GM12878 (cell line): Measurements from ENCODE around the gene BORCS8. TPM values are rescaled to one million over a fixed set of nuclear protein-coding genes. Genes with fewer than 3 reads are reported as not detected.

Source experiments
- ATAC-seq: fragments of 200-7000 bp; cut with Tn5 transposase; 3 replicates; pipeline ENCODE4 v1.9.1; 2020; ENCODE audit warnings: mild to moderate bottlenecking, moderate library complexity
- BruUV-seq: library from RNA; stranded (reverse); fragments of 400-500 nt; replicated peaks from 2 replicates; lab custom pipeline; 2021; lab: Mats Ljungman, UMichigan
- CTCF ChIA-PET: fragments of 300-600 bp; sonication (Branson Sonifier 250); formaldehyde crosslinking; extraction: SDS; loops from one replicate; lab custom pipeline; 2021; ENCODE audit warnings: inconsistent platforms; lab: Yijun Ruan, JAX
- POLR2A ChIA-PET: fragments of 350-600 bp; formaldehyde crosslinking; extraction: SDS; loops from one replicate; lab custom pipeline; 2021; ENCODE audit warnings: inconsistent platforms; lab: Charles Lee
- RAD21 ChIA-PET: fragments of 300-600 bp; sonication (Branson Sonifier 250); formaldehyde crosslinking; loops from one replicate; lab custom pipeline; 2023; ENCODE audit warnings: antibody characterized with exemption; ENCODE audit not compliant: unreplicated experiment; lab: Charles Lee
- SMC1A ChIA-PET: fragments of 300-600 bp; sonication (Branson Sonifier 250); formaldehyde crosslinking; loops from one replicate; lab custom pipeline; 2023; ENCODE audit not compliant: unreplicated experiment, uncharacterized antibody; lab: Charles Lee
- DNase-seq: peaks from one replicate; pipeline ENCODE4 v3.0.0-alpha.2; 2011; ENCODE audit warnings: low read depth, low spot score
- FAIRE-seq: peaks from 3 replicates; lab custom pipeline; 2011; peaks lifted over from hg19 to GRCh38; lab: Jason Lieb, UNC
- H2AFZ ChIP-seq: 2 replicates; pipeline ENCODE4 v1.6.0; 2011; ENCODE audit warnings: low read depth, low read length, control low read depth; ENCODE audit not compliant: control insufficient read depth
- H3K27ac ChIP-seq: 2 replicates; pipeline ENCODE4 v1.5.1; 2011; ENCODE audit warnings: control low read depth; ENCODE audit not compliant: control insufficient read depth, insufficient read depth
- H3K27me3 ChIP-seq, 2 experiments: replicated peaks in 1 of 2; 2 replicates each; pipeline versions ENCODE4 v1.6.0 to v1.6.1; 2011; ENCODE audit warnings: low read length in 1 of 2; ENCODE audit not compliant: control insufficient read depth in 2 of 2, insufficient read depth in 2 of 2
- H3K36me3 ChIP-seq, 2 experiments: 2 replicates each; pipeline ENCODE4 v1.5.1; 2011; ENCODE audit warnings: low read length in 1 of 2; ENCODE audit not compliant: control insufficient read depth in 2 of 2, insufficient read depth in 2 of 2
- H3K4me1 ChIP-seq: 2 replicates; pipeline ENCODE4 v1.6.1; 2011; ENCODE audit warnings: mild to moderate bottlenecking, low read length, moderate library complexity, mixed read lengths; ENCODE audit not compliant: control insufficient read depth, insufficient read depth
- H3K4me2 ChIP-seq: 2 replicates; pipeline ENCODE4 v1.6.0; 2011; ENCODE audit warnings: control low read depth; ENCODE audit not compliant: control insufficient read depth, insufficient read depth
- H3K4me3 ChIP-seq: fragments of 200-600 bp; sonication (generic); 2 replicates; pipeline ENCODE4 v1.5.1; 2016
- H3K79me2 ChIP-seq: 2 replicates; pipeline ENCODE4 v1.6.0; 2011; ENCODE audit warnings: low read length; ENCODE audit not compliant: control insufficient read depth, insufficient read depth
- H3K9ac ChIP-seq: 2 replicates; pipeline ENCODE4 v1.8.0; 2011; ENCODE audit warnings: low read length, control low read depth, mixed read lengths; ENCODE audit not compliant: control insufficient read depth, insufficient read depth
- H3K9me3 ChIP-seq: replicated peaks from 3 replicates; pipeline ENCODE4 v1.5.1; 2011; ENCODE audit warnings: mild to moderate bottlenecking, low read length; ENCODE audit not compliant: control insufficient read depth, insufficient read depth
- H4K20me1 ChIP-seq: 2 replicates; pipeline ENCODE4 v1.6.0; 2011; ENCODE audit not compliant: control insufficient read depth, insufficient read depth
- BMI1 ChIP-seq: fragments of 450-650 bp; IDR thresholded peaks from 2 replicates; pipeline ENCODE4 v1.6.1; 2016; ENCODE audit warnings: mild to moderate bottlenecking, moderate library complexity, borderline replicate concordance
- DPF2 ChIP-seq: fragments of 450-650 bp; IDR thresholded peaks from 2 replicates; pipeline ENCODE4 v1.6.1; 2017; ENCODE audit warnings: mild to moderate bottlenecking
- FOS ChIP-seq: IDR thresholded peaks from 3 replicates; pipeline ENCODE4 v1.6.1; 2011; ENCODE audit warnings: borderline replicate concordance; ENCODE audit not compliant: insufficient read length; ENCODE audit errors: extremely low read depth
- IKZF1 ChIP-seq: fragments of 450-650 bp; conservative IDR thresholded peaks from 2 replicates; pipeline ENCODE4 v1.6.1; 2017; ENCODE audit warnings: antibody characterized with exemption, mild to moderate bottlenecking
- NR2C1 ChIP-seq: fragments of 450-650 bp; IDR thresholded peaks from 2 replicates; pipeline ENCODE4 v1.6.1; 2017; ENCODE audit warnings: antibody characterized with exemption, mild to moderate bottlenecking, moderate library complexity
- NRF1 ChIP-seq: conservative IDR thresholded peaks from 2 replicates; pipeline ENCODE4 v1.6.1; 2011; ENCODE audit warnings: mild to moderate bottlenecking, low read depth, low read length, improper control_type of control experiment
- RELA ChIP-seq: fragments of 450-650 bp; IDR thresholded peaks from 2 replicates; pipeline ENCODE4 v1.8.0; 2014; ENCODE audit warnings: borderline replicate concordance; ENCODE audit not compliant: partially characterized antibody
- TCF3 ChIP-seq: IDR thresholded peaks from 2 replicates; pipeline ENCODE4 v1.6.1; 2012; ENCODE audit warnings: low read depth, mild to moderate bottlenecking, low read length, borderline replicate concordance; ENCODE audit not compliant: insufficient read depth
- YBX1 ChIP-seq: fragments of 450-650 bp; IDR thresholded peaks from 2 replicates; pipeline ENCODE4 v1.6.1; 2016; ENCODE audit warnings: antibody characterized with exemption
- ZZZ3 ChIP-seq: IDR thresholded peaks from 2 replicates; pipeline ENCODE4 v1.6.1; 2011; ENCODE audit warnings: low read depth; ENCODE audit not compliant: control insufficient read depth, insufficient read length
- WGBS: methylation state at CpG from one replicate; pipeline ENCODE4 v1.1.6; 2016; ENCODE audit warnings: low lambda C conversion rate; ENCODE audit not compliant: insufficient replicate concordance, insufficient coverage; ENCODE audit errors: missing lambda C conversion rate; 5-methylcytosine and 5-hydroxymethylcytosine counted together
- in situ Hi-C: fragments of 300-500 bp; cut with MboI; formaldehyde crosslinking; loops from 9 replicates; pipeline ENCODE4 v1.14.3; 2018; ENCODE audit warnings: mixed read lengths
- intact Hi-C: fragments of 100-400 bp; cut with micrococcal nuclease; formaldehyde crosslinking; loops from one replicate; pipeline ENCODE4 v1.14.2; 2022; ENCODE audit not compliant: unreplicated experiment
- polyA plus RNA-seq, 11 experiments: library from polyadenylated mRNA; depleted of rRNA in 4 of 11; unstranded in 6 of 11; stranded (reverse) in 5 of 11; fragments of >200 nt; fragmentation: Nextera tagmentation in 4 of 11; fragmentation: Illumina TruSeq in 1 of 11; extraction: Ambion mirVana in 4 of 11; extraction: Trizol in 1 of 11; gene quantifications; 1 replicate in 1 of 11; 2 replicates in 10 of 11; pipeline versions ENCODE4 v1.2.1 to v1.2.3, GENCODE V29; 2011 to 2016; ENCODE audit warnings: inconsistent platforms in 2 of 11, missing spikeins in 2 of 11, low read depth in 1 of 11
- total RNA-seq, 4 experiments: library from RNA; depleted of rRNA in 3 of 4; stranded (reverse); fragments of >200 nt in 3 of 4; fragmentation: Illumina TruSeq in 1 of 4; extraction: Trizol in 1 of 4; gene quantifications; 2 replicates each; pipeline versions ENCODE4 v1.2.1 to v1.2.3, GENCODE V29; 2013 to 2021
- TF ChIP-seq, protein P1 (sequence below): fragments of 450-650 bp; conservative IDR thresholded peaks from 2 replicates; pipeline ENCODE4 v1.6.1; 2017; ENCODE audit warnings: mild to moderate bottlenecking, moderate library complexity
- TF ChIP-seq, protein P2 (sequence below): fragments of 450-650 bp; IDR thresholded peaks from 2 replicates; pipeline ENCODE4 v1.6.1; 2017; ENCODE audit warnings: borderline replicate concordance
- TF ChIP-seq, protein P3 (sequence below): IDR thresholded peaks from 2 replicates; pipeline ENCODE4 v1.6.1; 2012; ENCODE audit warnings: low read depth, low read length, improper control_type of control experiment
- TF ChIP-seq, protein P4 (sequence below): fragments of 450-650 bp; IDR thresholded peaks from 2 replicates; pipeline ENCODE4 v1.6.1; 2018; ENCODE audit warnings: mild to moderate bottlenecking, low read depth, moderate library complexity; ENCODE audit not compliant: partially characterized antibody
- TF ChIP-seq, protein P5 (sequence below): IDR thresholded peaks from 2 replicates; pipeline ENCODE4 v1.6.1; 2011; ENCODE audit warnings: borderline replicate concordance, low read depth, mild to moderate bottlenecking, moderate library complexity, low read length; ENCODE audit not compliant: insufficient read depth, poor library complexity, severe bottlenecking

Gene BORCS8
- total and polyA plus RNA-seq, 10 of the 15 experiments (the other 5 are each of a cell fraction or from before 2014, with no cell fraction given), result 3.7 to 40.3 (median 23.4) TPM

DNA sequence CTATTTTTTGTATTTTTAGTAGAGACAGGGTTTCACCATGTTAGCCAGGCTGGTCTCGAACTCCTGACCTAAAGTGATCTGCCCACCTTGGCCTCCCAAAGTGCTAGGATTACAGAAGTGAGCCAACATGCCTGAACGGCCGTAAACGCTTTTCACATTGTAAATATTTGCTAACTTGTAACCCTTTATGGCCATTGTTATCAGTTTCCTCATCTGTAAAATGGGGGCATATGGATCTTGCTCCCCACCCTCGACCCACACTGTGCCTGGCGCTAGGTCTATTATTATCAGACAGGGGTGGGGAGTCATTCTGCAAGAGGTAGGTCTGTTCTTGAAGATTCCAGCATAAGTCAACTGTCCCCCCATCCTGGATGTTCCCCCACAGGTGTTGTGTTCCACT lies 31.7 kb upstream of the BORCS8 start (continued):
- TF ChIP-seq, protein P1, sequence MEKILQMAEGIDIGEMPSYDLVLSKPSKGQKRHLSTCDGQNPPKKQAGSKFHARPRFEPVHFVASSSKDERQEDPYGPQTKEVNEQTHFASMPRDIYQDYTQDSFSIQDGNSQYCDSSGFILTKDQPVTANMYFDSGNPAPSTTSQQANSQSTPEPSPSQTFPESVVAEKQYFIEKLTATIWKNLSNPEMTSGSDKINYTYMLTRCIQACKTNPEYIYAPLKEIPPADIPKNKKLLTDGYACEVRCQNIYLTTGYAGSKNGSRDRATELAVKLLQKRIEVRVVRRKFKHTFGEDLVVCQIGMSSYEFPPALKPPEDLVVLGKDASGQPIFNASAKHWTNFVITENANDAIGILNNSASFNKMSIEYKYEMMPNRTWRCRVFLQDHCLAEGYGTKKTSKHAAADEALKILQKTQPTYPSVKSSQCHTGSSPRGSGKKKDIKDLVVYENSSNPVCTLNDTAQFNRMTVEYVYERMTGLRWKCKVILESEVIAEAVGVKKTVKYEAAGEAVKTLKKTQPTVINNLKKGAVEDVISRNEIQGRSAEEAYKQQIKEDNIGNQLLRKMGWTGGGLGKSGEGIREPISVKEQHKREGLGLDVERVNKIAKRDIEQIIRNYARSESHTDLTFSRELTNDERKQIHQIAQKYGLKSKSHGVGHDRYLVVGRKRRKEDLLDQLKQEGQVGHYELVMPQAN, result no peak
- TF ChIP-seq YBX1, result no peak
- no peak for TF ChIP-seq FOS
- TF ChIP-seq IKZF1, result no peak
- TF ChIP-seq NRF1, result no peak
- TF ChIP-seq ZZZ3, result no peak

DNA sequence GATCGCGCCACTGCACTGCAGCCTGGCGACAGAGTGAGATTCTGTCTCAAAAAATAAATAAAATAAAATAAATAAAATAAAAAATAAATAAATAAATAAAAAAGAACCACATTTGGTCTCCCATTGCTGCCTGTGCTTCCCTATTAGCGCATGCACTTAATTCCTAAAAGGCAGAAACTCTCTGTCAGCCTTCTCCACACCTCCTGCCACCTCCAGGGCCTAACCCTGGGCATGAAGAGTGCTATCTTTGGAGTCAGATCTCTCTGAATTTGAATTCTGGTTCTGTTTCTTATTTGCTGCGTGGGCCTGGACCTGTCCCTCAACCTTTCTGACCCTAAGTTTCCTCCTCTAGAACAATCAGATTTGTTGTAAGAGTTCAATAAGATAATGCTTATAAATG lies 31.1 kb upstream of the BORCS8 start:
- BruUV-seq, result no TSS peak
- Histone ChIP-seq H3K4me1 (peaks cover 4% of the 10 kb centered on the region), H4K20me1 (no peaks in the 10 kb centered on the region), H3K4me2 (no peak overlapping the region), H3K27me3 (no peaks in the 10 kb centered on the region), H3K27ac (no peak overlapping the region), H3K79me2 (no peaks in the 10 kb centered on the region), H3K9me3 (no peaks in the 10 kb centered on the region), H3K9ac (no peak overlapping the region), H3K36me3 (no peaks in the 10 kb centered on the region), H2AFZ (no peak overlapping the region), H3K4me3 (no peak overlapping the region)
- no peak for ATAC-seq
- intact Hi-C loops, result no loop called here
- no peak for DNase-seq
- 81% methylated on average over 5 of the region's 5 CpGs for WGBS
- ChIA-PET CTCF (no interaction called here), SMC1A (no interaction called here), RAD21 (no interaction called here), POLR2A (no interaction called here)
- no peak for FAIRE-seq
- no peak for TF ChIP-seq DPF2
- no peak for TF ChIP-seq BMI1
- TF ChIP-seq TCF3, result no peak
- TF ChIP-seq, protein P2, sequence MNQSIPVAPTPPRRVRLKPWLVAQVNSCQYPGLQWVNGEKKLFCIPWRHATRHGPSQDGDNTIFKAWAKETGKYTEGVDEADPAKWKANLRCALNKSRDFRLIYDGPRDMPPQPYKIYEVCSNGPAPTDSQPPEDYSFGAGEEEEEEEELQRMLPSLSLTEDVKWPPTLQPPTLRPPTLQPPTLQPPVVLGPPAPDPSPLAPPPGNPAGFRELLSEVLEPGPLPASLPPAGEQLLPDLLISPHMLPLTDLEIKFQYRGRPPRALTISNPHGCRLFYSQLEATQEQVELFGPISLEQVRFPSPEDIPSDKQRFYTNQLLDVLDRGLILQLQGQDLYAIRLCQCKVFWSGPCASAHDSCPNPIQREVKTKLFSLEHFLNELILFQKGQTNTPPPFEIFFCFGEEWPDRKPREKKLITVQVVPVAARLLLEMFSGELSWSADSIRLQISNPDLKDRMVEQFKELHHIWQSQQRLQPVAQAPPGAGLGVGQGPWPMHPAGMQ, result no peak
- TF ChIP-seq, protein P3, sequence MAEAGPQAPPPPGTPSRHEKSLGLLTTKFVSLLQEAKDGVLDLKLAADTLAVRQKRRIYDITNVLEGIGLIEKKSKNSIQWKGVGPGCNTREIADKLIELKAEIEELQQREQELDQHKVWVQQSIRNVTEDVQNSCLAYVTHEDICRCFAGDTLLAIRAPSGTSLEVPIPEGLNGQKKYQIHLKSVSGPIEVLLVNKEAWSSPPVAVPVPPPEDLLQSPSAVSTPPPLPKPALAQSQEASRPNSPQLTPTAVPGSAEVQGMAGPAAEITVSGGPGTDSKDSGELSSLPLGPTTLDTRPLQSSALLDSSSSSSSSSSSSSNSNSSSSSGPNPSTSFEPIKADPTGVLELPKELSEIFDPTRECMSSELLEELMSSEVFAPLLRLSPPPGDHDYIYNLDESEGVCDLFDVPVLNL, result no peak
- no peak for TF ChIP-seq NR2C1
- TF ChIP-seq, protein P4, sequence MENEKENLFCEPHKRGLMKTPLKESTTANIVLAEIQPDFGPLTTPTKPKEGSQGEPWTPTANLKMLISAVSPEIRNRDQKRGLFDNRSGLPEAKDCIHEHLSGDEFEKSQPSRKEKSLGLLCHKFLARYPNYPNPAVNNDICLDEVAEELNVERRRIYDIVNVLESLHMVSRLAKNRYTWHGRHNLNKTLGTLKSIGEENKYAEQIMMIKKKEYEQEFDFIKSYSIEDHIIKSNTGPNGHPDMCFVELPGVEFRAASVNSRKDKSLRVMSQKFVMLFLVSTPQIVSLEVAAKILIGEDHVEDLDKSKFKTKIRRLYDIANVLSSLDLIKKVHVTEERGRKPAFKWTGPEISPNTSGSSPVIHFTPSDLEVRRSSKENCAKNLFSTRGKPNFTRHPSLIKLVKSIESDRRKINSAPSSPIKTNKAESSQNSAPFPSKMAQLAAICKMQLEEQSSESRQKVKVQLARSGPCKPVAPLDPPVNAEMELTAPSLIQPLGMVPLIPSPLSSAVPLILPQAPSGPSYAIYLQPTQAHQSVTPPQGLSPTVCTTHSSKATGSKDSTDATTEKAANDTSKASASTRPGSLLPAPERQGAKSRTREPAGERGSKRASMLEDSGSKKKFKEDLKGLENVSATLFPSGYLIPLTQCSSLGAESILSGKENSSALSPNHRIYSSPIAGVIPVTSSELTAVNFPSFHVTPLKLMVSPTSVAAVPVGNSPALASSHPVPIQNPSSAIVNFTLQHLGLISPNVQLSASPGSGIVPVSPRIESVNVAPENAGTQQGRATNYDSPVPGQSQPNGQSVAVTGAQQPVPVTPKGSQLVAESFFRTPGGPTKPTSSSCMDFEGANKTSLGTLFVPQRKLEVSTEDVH, result no peak
- TF ChIP-seq RELA, result no peak
- TF ChIP-seq, protein P5, sequence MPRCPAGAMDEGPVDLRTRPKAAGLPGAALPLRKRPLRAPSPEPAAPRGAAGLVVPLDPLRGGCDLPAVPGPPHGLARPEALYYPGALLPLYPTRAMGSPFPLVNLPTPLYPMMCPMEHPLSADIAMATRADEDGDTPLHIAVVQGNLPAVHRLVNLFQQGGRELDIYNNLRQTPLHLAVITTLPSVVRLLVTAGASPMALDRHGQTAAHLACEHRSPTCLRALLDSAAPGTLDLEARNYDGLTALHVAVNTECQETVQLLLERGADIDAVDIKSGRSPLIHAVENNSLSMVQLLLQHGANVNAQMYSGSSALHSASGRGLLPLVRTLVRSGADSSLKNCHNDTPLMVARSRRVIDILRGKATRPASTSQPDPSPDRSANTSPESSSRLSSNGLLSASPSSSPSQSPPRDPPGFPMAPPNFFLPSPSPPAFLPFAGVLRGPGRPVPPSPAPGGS, result no peak
- in situ Hi-C loops, result no loop called here
